Activated CD4-positive, alpha-beta T cell treated with anti-CD3 and anti-CD28 coated beads, Interleukin-2, amount 50 U/mL, for 48 hours (primary cell): Measurements from ENCODE around the gene PTPN2.
"Not testable (repeated sequence)": the region's sequence is repeated elsewhere in the genome, so short reads cannot be mapped to it uniquely, and the experiment has no call there.

Experiments used
- DNase-seq, 2 experiments: peaks; one replicate each; pipeline ENCODE4 v3.0.0-alpha.2; 2020

The PTPN2 gene

DNA sequence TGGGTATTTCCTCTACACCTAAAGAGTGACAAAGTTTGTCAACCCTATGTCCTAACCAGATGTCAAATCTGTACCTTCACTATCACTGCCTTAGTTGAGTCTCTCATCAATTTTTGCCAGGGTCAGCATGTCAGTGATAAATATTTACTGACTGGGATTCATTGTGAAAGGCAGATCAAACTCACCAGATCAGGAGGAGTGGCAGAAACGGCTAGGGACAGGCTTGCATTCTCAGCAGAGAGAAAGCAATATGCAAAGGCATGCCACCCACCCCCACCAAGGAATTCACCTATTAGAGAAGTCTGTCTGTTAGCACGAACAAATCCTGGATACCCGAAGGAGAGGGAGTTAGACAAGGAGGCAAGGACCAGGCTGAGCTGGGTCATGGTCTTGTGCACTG lies 62.6 kb downstream of the PTPN2 start:
- DNase-seq = no peak

DNA sequence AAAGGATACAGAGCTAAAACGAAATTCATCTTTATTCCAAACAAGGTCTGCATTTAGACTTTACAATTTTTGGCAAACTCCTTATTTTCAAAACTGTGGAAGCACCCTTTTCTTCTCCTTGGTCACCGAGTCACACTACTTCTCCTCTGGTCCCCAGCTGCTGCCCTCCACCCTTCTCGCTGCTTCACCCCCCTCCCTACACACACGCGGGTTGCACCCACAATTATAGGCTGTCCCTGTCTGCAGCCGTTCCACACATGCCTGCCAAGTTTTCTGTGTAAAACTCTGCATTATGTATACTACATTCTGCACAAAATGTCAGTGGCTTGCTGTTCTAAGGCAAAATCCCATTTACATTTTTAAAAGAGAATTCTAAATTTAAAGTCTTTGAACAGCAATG lies 63.5 kb downstream of the PTPN2 start:
- no peak for DNase-seq

DNA sequence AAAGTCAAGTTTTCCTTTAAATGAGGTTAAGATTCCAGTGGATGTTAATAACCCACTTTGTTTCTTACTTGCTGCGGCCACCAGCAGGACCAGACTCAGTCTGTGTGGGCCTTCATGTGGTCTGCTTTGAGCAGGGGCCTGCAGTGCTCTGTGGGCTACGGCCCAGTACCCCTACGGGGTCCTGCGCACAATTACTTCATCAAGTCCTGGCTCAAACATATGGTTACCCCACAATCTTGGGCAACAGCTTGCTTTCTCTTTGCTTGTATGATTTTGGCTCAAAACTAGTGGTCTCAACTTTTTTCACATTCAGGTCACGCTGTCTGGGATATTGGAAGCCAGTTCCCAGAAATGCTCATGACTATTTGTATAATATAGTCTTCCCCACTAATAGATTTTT lies 64.2 kb downstream of the PTPN2 start:
- DNase-seq = no peak

DNA sequence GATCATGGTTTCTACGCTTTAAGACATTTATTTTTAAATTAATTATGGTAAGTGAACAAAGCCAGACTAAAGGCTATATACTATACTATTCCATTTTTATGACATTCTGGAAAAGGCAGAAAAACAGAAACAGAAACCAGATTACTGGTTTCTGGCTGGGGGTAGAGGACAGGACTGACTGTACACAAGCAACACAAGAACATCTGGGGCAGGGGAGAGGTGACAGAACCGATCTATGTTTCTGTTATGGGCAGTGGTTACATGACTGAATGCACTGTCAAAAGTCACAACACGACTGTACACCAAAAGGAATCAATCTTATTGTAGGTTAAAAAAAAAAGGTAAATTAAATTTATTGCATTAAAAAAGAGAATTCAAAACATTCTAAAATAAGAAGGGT lies 64.7 kb downstream of the PTPN2 start:
- no peak for DNase-seq

DNA sequence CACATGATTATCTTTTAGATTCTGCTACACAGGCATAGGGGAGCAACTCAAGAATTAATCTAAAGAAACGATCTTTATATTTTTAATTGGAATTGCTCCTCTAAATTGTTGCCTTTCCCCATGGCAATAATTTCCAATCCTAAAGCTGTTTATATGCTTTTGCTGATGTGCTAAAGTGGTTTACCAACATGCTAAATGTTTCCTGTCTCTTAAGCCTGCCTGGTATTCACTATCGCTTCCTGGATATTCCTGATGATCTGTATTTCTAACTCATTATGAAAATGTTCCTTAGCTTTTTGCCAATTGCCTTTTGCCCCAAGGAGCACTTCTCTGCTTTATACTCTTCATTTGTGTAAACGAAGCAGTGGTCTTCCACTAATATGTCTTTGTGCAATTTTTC lies 65.8 kb downstream of the PTPN2 start:
- DNase-seq = no peak

DNA sequence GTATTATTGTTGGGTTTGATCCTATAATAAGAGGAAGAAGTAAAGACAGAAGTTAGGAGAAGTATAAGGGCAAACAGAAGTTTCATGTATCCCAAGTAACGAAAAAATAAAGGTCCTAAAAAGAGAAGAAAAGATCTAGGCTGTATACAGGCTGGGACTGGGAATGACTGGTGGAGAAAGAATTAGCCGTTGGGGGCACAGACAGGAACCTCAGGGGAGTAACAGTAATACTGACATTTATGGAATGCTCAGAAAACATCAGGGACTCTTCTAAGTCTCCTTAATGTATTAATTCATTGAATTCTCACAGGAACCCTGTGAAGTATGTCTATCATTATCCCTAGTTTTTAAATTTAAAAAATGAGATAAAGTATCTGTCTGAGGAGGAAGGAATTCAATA lies 67.6 kb downstream of the PTPN2 start:
- DNase-seq = no peak

DNA sequence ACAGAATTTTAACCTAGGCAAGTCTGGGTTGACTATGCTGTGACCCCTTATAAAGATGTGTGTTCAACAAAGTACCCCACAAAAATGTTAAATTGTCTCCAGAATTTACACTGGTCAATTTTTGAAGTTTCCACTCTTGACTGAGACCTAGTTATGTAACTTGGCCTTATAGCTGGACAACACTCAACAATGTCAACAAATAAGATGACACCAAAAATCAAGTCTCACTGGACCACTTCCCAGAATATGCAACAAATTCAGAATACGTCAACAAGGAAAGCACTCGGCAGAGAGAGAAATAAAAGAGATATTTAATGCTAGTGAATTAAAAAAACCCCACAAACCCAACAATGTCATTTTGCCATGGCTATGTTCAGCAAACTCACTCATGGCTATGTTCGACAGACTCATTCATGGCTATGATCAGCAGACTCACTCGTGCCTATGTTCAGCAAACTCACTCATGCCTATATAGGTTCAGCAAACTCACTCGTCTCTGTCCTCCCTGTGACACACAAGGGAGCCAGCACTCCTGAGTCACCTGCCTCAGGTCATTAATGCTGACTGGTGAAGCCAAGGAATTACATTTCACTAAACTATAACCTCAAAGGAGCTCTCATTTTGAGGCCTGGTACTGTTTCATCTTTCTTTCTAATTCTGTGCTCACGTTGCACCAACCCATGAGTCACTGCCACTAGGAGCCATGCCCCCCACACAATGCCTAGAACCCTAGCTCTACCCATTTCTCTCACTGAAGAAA lies 72.7 kb downstream of the PTPN2 start:
- peak in 1 of 2 experiments; percentile 24 for DNase-seq

DNA sequence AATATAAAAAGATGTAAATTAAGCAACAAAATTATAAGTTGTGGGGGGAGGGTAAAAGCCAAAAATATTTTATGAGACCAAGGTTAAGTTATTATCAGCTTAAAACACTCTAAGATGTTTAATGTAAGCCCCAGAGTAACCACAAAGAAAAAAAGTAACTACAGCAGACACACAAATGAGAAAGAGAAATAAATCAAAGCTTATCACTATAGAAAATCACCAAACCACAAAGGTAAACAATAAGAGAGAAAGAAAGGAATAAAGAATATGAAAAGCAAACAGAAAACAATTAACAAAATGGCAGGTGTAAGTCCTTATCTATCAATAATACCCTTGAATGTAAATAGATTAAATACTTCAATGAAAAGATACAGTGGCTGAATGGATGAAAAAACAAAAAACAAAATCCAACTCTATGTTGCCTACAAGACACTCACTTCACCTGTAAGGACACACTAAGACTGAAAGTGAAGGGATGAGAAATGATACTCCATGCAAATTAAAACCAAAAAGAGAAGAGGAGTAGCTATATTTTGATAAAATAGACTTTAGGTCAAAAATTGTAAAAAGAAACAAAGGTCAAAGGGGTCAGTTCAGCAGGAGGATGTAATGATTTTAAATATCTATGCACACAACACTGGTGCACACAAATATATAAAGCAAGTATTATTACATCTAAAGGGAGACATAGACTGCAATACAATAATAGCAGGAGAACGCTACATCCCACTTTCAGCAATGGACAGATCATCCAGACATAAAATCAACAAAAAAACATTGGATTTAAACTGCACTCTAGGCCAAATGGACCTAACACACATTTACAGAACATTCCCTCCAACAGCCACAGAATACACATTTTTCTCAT lies 80.7 kb downstream of the PTPN2 start:
- DNase-seq = no peak

DNA sequence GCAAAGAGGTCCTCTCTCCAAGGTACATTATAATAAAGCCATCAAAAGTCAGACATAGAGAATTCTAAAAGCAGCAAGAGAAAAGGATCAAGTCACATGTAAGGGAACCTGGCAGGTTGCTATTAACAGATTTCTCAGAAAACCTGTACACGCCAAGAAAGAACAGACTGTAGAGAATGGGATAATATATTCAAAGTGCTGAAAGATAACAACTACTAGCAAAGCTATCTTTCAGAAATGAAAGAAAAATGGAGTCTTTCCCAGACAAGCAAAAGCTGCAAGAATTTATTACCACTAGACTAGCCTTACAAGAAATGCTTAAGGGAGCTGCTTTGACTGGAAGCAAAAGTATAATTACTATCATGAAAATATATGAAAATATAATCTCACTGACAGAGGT lies 81.5 kb downstream of the PTPN2 start:
- DNase-seq = no peak

DNA sequence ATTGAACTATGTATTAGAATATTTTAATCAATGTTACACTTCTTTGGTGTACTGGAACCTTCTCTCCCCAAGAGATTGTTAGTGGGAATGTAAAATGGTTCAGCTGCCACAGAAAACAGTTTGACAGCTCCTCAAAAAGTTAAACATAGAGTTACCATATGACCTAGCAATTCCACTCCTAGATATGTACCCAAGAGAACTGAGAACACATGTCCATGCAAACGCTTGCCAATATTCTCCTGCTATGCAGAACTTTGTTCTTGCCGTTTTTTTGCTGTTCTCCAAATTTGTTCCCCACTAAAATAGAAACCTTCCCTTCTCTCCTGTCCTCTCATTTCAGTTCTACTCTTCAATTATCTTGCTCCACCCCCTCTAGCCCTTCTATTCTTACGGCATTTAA lies 87.6 kb downstream of the PTPN2 start:
- no peak for DNase-seq

DNA sequence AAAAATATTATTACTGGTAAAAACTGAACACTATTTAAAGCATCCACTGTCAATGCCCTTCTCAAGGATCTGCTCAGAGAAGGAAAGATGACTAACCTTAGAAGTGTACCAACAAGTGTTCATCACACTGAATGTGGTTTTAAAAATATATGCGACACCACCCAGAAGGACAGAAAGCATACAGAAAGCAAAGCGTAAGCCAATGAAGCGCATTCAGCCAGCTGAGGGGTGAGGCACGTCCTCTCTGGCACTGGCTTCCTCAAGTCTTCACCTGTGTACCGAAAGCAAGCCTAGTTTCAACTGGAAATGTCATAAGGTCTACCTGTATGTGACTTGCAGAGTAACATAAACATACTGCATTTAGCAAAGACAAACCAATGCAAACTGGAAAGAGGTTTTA lies 92.4 kb downstream of the PTPN2 start:
- no peak for DNase-seq

DNA sequence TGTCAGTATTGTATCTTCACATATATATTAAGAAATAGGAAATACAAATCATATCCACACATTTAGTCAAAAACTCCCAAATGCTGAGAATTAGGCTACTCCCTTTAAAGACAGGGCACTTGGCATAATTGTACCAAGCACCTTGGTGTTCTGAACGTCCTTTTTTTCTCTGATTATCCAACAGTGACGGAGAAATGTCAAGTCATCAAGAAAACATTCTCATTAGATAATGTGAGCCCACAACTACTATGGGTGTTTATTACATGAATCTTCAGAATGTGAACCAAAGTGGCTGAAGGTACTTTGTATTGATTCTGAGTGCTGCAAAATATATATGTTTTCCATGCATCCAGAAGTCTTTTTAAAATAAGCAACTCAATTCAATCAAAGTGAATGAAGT lies 97.4 kb downstream of the PTPN2 start:
- DNase-seq = no peak

DNA sequence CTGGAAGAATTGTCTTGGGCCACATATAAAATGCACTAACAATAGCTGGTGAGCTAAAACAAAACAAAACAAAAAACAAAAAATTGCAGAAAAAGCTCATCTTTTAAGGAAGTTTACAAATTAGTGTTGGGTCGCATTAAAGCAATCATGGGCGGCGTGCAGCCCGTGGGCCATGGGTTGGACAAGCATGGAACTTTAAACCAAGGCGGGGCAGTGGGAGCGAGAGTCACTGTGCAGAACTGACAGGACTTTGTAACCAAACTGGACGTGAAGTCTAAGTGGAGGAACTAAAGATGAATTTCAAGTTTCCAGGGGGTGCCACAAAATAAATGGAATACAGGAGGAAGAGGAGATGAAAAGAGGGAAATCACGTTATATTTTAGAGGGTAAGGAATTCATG lies 100.5 kb downstream of the PTPN2 start:
- no peak for DNase-seq

DNA sequence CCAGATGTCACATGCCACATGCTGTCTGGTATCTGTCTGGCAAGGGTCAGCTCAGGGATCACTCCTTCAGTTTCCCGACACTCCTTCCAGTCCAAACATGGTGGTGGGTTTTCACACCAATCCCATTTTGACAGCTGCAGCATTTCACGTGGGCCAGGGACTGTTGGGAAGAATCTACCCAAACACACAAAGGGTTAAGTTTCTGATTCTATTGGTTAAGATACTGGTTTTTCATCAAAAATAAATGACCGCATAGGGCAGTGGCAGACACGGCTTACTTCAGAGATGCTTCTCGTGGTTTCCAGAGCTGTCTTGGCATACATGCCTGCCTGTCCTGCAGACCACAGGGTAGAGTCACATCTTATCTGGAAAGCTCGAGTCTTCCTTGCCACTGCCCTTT lies 101.5 kb downstream of the PTPN2 start:
- DNase-seq = no peak

DNA sequence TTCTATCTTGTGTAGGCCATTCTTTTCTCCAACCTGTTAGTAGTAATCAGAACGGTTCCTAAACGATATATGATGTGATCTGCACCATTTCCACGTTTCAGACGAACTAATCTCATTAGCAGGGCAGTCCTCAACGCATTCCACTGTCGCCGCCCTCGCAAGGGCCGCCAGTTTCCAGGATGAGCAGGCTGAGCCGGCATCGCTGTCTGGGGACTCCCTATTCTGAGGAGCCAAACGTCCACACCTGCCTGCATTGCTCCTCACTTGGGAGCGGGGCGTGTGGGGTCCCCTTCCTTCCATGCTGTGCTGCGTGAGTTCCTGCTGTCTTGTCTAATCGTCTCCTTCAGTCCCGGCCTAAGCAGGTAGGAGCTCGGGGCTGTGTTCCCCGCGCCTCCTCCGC lies 104.6 kb downstream of the PTPN2 start:
- DNase-seq = no peak

DNA sequence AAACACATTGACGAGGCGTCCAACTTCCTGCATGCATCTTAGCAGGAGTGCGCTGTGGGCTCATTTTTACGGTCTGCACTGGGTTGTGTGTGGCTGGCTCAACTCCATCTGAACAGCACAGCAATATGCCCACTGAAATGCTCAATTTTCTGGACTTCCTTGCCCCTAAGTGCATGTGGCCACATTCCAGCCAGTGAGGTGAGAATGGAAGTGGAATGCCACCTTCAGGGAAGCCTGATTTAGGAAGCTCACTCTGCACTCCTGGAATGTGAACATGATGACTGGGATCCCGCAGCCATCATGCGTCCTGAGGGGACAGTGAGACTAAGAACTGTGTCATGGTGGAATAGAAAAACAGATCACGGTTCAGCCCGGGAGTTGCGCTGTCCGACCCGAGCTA lies 105.0 kb downstream of the PTPN2 start:
- no peak for DNase-seq

DNA sequence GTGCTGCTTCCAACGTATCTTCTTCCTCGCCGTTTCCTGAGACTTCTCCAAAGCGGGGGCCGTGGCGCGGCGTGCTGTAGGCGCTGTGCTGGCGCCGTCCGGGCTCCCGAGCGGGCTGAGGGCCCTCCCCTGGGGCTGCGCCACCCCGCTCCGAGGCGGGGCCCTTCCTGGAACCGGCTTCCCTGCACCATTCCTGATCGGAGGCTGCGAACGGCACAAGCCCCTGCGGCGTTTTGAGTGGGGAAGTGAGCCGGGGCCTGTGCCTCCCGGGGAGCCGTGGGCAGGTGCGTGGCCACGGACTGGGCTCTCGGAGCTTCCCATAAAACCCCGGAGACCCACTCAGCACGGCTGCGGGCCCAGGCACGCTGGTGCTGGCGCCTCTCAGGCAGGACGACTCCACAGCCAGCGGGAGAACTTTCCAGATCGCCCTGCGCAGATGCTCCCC lies 106.5 kb downstream of the PTPN2 start:
- no peak for DNase-seq

DNA sequence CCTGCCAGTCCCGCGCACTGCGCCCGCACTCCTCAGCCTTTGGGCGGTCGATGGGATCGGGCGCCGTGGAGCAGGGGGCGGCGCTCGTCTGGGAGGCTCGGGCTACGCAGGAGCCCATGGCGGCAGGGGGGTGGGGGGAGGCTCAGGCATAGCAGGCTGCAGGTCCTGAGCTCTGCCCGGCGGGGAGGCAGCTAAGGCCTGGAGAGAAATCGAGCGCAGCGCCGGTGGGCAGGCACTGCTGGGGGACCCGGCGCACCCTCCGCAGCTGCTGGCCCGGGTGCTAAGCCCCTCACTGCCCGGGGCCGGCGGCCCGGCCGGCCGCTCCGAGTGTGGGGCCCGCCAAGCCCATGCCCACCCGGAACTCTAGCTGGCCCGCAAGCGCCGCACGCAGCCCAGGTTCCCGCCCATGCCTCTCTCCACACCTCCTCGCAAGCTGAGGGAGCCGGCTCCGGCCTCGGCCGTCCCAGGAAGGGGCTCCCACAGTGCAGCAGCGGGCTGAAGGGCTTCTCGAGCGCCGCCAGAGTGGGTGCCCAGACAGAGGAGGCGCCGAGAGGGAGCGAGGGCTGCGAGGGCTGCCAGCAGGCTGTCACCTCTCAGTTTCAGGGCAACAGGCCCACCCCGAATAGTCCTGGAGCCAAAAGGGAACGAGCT lies 107.1 kb downstream of the PTPN2 start:
- no peak for DNase-seq

DNA sequence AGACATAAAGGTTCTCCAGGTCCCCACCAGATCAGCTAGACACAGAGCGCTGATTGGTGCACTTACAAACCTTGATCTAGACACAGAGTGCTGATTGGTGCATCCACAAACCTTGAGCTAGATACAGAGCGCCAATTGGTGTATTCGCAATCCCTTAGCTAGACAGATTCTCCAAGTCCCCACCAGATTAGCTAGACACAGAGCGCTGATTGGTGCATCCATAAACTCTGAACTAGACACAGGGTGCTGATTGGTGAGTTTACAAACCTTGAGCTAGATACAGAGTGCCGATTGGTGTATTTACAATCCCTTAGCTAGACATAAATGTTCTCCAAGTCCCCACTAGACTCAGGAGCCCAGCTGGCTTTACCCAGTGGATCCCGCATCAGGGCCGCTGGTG lies 107.6 kb downstream of the PTPN2 start:
- not testable (repeated sequence) for DNase-seq

DNA sequence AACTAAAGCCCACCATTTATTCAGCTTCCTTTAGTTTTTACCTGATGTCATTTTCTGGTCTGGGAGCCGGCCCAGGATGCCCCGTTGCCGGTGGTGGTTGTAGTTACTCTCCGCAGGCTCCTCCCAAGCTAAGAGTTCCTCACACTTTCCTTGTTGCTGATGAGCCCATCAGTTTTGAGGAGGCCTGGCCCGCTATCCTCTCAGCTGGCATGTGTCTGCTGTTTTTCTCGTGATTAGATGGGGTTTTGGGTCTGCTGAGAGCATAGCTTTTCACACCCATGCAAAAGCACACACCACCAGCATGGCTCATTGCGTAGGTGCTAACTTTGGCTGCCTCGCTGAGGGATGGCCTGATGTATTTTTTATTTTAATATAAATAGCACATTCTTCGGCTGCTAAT lies 109.1 kb downstream of the PTPN2 start:
- peak in 1 of 2 experiments; percentile 19 for DNase-seq

DNA sequence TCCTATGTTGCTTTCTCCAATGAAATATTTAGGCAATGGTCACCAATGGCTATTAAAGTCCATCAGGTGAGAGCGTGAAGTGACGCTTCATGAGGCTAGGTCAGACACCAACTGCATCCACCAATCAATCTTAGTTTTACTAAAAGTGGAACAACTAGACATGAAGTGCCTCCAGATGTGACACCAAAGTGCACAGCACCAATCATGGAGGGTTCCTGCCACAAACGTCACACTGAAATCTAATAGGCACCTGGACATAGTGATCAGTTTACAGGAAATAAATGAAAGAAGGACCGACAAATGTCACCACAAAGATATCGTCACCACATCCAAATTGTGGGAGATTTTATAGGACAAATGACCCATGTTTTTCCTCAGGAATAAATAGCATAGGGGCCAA lies 110.7 kb downstream of the PTPN2 start:
- DNase-seq = no peak

DNA sequence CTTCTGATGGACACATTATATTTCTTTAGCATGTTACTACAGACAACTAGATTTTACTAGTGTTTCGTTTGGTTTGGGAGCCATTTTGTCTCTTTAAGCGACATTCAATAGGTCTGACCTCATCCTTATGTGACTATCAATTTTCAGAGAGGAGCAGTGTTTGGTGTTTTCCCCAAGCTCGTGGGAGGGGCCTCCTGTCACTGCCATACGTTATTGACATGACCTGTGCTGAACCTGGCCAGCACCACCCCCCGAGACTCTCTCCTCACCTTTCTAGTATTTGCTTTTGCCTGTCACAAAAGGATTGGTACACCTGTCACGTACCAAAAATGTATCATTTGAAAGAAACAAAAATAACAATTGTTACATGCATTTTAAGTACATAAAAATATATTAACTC lies 111.9 kb downstream of the PTPN2 start:
- no peak for DNase-seq

DNA sequence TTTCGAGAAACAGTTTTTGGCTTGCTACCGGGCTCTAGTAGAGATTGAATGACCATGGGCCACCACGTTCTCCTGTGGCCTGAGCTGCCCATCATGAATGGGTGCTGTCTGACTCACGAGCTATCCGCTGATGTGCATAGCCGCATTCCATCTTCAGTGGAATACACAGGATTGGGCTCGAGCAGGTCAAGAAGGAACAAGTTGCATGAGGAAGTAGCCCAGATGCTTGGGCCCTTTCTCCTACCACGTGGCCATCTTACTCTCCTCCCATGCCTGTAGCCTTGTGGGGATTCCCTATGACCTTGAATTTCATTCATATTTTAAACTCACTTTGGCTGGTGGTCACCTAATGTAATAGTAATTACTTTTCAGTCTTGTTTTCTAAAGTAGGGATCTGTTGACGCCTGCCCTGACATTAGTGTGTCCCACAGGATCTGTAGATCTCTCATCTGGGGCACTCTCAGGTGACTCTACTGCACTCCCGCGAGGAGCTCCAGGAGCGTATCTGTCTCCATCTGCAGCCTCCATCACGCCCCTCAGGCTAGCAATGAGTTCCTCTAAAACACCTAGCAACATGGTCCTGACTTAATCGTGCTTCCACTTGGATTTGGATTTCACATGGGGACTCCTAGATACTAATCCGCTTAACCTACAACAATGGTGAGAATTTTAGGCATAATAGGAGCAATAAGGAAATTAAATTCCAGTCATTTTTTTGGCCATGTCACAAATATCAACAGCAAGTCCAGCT lies 113.4 kb downstream of the PTPN2 start:
- DNase-seq = no peak
